Measurements from ENCODE around the gene CCDC51. TPM values are rescaled to one million over a fixed set of nuclear protein-coding genes. Genes with fewer than 3 reads are reported as not detected.

Gene CCDC51
- total and polyA plus RNA-seq, 2 donors (not counting 1 experiment from before 2014, with no cell fraction given): 5.0 to 5.9 TPM

DNA sequence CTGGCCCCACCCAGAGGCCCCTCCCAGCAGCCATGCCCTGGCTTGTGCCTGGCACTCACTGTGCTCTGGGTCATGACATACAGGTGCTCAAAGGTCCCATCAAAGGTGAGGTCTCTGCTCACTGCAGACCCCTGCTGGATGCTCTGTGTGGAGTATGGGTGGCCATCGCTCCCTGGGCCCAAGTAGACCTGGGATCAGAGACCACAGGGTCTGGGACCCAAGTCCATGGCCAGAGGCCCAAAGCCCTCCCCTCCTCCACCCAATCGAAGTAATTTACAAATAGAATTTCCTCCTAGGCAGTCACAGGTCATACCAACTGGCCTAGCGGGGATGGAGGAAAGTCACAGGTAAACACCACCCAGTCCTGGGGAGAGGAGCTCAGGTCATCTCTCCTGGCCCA is 17.6 kb downstream of the CCDC51 start:
- Mint-ChIP-seq H3K27ac (no peak overlapping the region), H3K4me1 (no peaks in the 10 kb centered on the region), H3K4me3 (no peak overlapping the region), H3K9me3 (ENCODE audit: insufficient read depth) (no peaks in the 10 kb centered on the region), H3K27me3 (peaks cover 4% of the 10 kb centered on the region)
- no peak overlapping the region for H2AFZ ChIP-seq (ENCODE audit: insufficient read depth, low read depth, low read length, poor library complexity, severe bottlenecking)
- no peaks in the 10 kb centered on the region for H3K36me3 ChIP-seq (replicated peaks in 1 of 2; ENCODE audit: control extremely low read depth in 1 of 2, control insufficient read depth in 1 of 2, extremely low read depth in 1 of 2, insufficient read depth in 2 of 2, low read length in 1 of 2)
- CTCF ChIA-PET: interaction anchor here (0.5 to 2.3 kb wide), 5 partner anchors 11 to 497 kb away, joined by 3 to 16 read pairs (median 4); no protein-coding TSS in a partner anchor
- no peaks in the 10 kb centered on the region for H3K27me3 ChIP-seq (replicated peaks in 1 of 4; ENCODE audit: control extremely low read depth in 1 of 4, control insufficient read depth in 3 of 4, insufficient read depth in 4 of 4, low read length in 3 of 4)
- H3K79me2 ChIP-seq (ENCODE audit: control insufficient read depth, insufficient read depth, low read length): no peaks in the 10 kb centered on the region
- H3K4me3 ChIP-seq (ENCODE audit: control extremely low read depth in 1 of 5, extremely low read depth in 1 of 5, insufficient read depth in 1 of 5, low read depth in 2 of 5, low read length in 4 of 5): no peak overlapping the region
- TF ChIP-seq, protein P1, sequence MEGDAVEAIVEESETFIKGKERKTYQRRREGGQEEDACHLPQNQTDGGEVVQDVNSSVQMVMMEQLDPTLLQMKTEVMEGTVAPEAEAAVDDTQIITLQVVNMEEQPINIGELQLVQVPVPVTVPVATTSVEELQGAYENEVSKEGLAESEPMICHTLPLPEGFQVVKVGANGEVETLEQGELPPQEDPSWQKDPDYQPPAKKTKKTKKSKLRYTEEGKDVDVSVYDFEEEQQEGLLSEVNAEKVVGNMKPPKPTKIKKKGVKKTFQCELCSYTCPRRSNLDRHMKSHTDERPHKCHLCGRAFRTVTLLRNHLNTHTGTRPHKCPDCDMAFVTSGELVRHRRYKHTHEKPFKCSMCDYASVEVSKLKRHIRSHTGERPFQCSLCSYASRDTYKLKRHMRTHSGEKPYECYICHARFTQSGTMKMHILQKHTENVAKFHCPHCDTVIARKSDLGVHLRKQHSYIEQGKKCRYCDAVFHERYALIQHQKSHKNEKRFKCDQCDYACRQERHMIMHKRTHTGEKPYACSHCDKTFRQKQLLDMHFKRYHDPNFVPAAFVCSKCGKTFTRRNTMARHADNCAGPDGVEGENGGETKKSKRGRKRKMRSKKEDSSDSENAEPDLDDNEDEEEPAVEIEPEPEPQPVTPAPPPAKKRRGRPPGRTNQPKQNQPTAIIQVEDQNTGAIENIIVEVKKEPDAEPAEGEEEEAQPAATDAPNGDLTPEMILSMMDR (IDR thresholded peaks at IDR 0.05): no peak
- no peak for TF ChIP-seq EZH2 (IDR thresholded peaks at IDR 0.05; ENCODE audit: borderline replicate concordance, insufficient read depth, low read depth, low read length, poor library complexity, severe bottlenecking)
- H3K4me1 ChIP-seq (ENCODE audit: control insufficient read depth in 2 of 2, insufficient read depth in 2 of 2, low read length in 2 of 2): no peaks in the 10 kb centered on the region
- H3K4me2 ChIP-seq (replicated peaks; ENCODE audit: low read depth, low read length, poor library complexity, severe bottlenecking): no peak overlapping the region
- no peak for DNase-seq
- H3K27ac ChIP-seq (ENCODE audit: low read length in 2 of 2): no peak overlapping the region
- H3K9me3 ChIP-seq (ENCODE audit: control extremely low read depth in 1 of 3, control insufficient read depth in 2 of 3, insufficient read depth in 1 of 3, low read length in 2 of 3): no peaks in the 10 kb centered on the region
- no peak for ATAC-seq (ENCODE audit: low read depth)
- no peak overlapping the region for H3K9ac ChIP-seq (ENCODE audit: low read length)
- POLR2A ChIA-PET: no interaction called here
- WGBS (ENCODE audit: insufficient coverage): 95% methylated on average over 2 of the region's 3 CpGs
- H4K20me1 ChIP-seq (ENCODE audit: control insufficient read depth, insufficient read depth, low read length, poor library complexity, severe bottlenecking): no peaks in the 10 kb centered on the region
- intact Hi-C loops (cut with micrococcal nuclease): no loop called here

DNA sequence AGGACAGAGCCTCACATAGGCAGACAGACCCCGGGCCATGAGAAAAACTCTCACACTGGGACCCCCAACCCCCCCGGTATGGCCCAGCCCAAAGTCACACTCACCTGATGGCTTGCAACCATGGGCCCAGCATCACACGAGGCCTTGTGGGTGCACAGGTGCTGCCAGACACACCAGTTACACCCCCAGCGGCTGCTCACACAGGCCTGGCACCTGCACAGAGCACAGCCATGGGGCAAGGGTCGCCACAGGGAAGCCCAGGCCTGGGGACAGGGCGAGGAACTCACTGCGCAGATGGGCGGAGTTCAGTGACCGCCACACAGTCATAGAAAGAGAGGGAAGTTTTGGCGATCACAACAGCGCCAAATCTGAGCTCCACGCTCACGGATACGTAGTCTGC is 19.4 kb downstream of the CCDC51 start:
- H3K9ac ChIP-seq (ENCODE audit: low read length): no peak overlapping the region
- H2AFZ ChIP-seq (ENCODE audit: insufficient read depth, low read depth, low read length, poor library complexity, severe bottlenecking): no peak overlapping the region
- ATAC-seq (ENCODE audit: low read depth) (no peak), DNase-seq (no peak)
- H3K9me3 ChIP-seq (ENCODE audit: control extremely low read depth in 1 of 3, control insufficient read depth in 2 of 3, insufficient read depth in 1 of 3, low read length in 2 of 3): no peaks in the 10 kb centered on the region
- CTCF ChIA-PET: interaction anchor here (1.2 to 1.4 kb wide), 2 partner anchors 16 to 20 kb away, joined by 3 to 4 read pairs; no protein-coding TSS in a partner anchor
- H3K27ac Mint-ChIP-seq: no peak overlapping the region
- H3K4me3 Mint-ChIP-seq: no peak overlapping the region
- POLR2A ChIA-PET: no interaction called here
- no peaks in the 10 kb centered on the region for H3K4me1 ChIP-seq (ENCODE audit: control insufficient read depth in 2 of 2, insufficient read depth in 2 of 2, low read length in 2 of 2)
- no peaks in the 10 kb centered on the region for H3K79me2 ChIP-seq (ENCODE audit: control insufficient read depth, insufficient read depth, low read length)
- intact Hi-C loops (cut with micrococcal nuclease): no loop called here
- no peaks in the 10 kb centered on the region for H3K27me3 Mint-ChIP-seq
- H3K27me3 ChIP-seq (replicated peaks in 1 of 4; ENCODE audit: control extremely low read depth in 1 of 4, control insufficient read depth in 3 of 4, insufficient read depth in 4 of 4, low read length in 3 of 4): no peaks in the 10 kb centered on the region
- H3K4me3 ChIP-seq (ENCODE audit: control extremely low read depth in 1 of 5, extremely low read depth in 1 of 5, insufficient read depth in 1 of 5, low read depth in 2 of 5, low read length in 4 of 5): no peak overlapping the region
- TF ChIP-seq, protein P1 (IDR thresholded peaks at IDR 0.05): no peak
- TF ChIP-seq EZH2 (IDR thresholded peaks at IDR 0.05; ENCODE audit: borderline replicate concordance, insufficient read depth, low read depth, low read length, poor library complexity, severe bottlenecking): no peak
- no peak overlapping the region for H3K27ac ChIP-seq (ENCODE audit: low read length in 2 of 2)
- WGBS (ENCODE audit: insufficient coverage): 92% methylated on average over 14 of the region's 14 CpGs
- H4K20me1 ChIP-seq (ENCODE audit: control insufficient read depth, insufficient read depth, low read length, poor library complexity, severe bottlenecking): no peaks in the 10 kb centered on the region
- H3K4me2 ChIP-seq (replicated peaks; ENCODE audit: low read depth, low read length, poor library complexity, severe bottlenecking): no peak overlapping the region
- H3K4me1 Mint-ChIP-seq: no peaks in the 10 kb centered on the region
- H3K36me3 ChIP-seq (replicated peaks in 1 of 2; ENCODE audit: control extremely low read depth in 1 of 2, control insufficient read depth in 1 of 2, extremely low read depth in 1 of 2, insufficient read depth in 2 of 2, low read length in 1 of 2): no peaks in the 10 kb centered on the region
- H3K9me3 Mint-ChIP-seq (ENCODE audit: insufficient read depth): no peaks in the 10 kb centered on the region

All from B cell (primary cell).